Measurements from ENCODE around the gene RPL10A.
A peak's percentile ranks its signal among the peaks of the same experiment; 100 is the strongest.
"Not testable (repeated sequence)": the region's sequence is repeated elsewhere in the genome, so short reads cannot be mapped to it uniquely, and the experiment has no call there.

The RPL10A gene

GRCh38 chr6:35468181-35468979, at the start of gene RPL10A:
RPL10A (plus strand) TSS chr6:35468401; CDS start chr6:35468435, 34 bp downstream.
- peak; percentile 97 for DNase-seq (ENCODE audit: low spot score)

GRCh38 chr6:35419417-35419816, 48.8 kb upstream of the RPL10A start:
- DNase-seq (ENCODE audit: low spot score): no peak

- no peak for DNase-seq (ENCODE audit: low spot score)
These were observed 48.2 kb upstream of the RPL10A start for GRCh38 chr6:35419961-35420360.

DNA sequence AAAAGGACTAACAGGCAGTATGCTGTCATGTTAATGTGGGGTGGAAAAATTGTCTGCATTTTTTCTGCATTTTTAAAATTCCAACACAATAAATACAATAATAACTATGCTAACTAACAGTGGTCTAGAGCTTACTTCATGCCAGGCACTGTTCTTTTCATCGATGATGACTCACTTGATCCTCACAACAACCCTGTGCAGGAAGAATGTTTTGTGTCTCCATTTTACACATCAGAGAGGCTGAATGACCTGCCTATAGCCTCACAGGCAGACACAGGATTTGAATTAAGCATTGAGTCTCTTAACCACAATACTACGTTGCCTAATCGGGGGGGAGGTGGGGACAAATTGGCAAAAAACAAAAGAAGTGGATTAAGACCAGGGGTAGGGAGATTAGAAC, 42.9 kb upstream of the RPL10A start:
- no peak for DNase-seq (ENCODE audit: low spot score)

- no peak for DNase-seq (ENCODE audit: low spot score)
These were observed 42.1 kb upstream of the RPL10A start for GRCh38 chr6:35426074-35426473.

- no peak for DNase-seq (ENCODE audit: low spot score)
These were observed 40.8 kb upstream of the RPL10A start for GRCh38 chr6:35427435-35427834.

- no peak for DNase-seq (ENCODE audit: low spot score)
These were observed 40.3 kb upstream of the RPL10A start for GRCh38 chr6:35427851-35428321.

- no peak for DNase-seq (ENCODE audit: low spot score)
These were observed 39.6 kb upstream of the RPL10A start for GRCh38 chr6:35428421-35429149.

DNA sequence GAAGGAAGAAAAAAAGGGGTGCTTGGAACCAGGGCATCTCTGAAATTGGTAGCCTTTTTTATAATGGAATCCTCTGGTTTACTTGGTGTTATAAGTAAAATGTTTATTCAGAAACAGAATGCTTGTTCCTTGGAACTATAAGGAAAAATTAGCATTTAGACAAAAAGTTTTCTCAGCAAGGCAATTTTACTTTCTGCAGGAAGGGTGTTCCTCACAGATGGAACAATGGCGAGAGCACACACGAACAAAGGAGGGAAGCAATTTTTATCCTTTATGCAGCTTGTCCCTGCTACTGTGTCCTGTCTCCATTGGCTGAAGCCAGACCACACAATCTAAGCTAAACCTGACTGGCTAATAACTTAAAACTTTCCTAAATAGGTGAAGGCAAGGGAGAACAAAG, 38.7 kb upstream of the RPL10A start:
- no peak for DNase-seq (ENCODE audit: low spot score)

DNA sequence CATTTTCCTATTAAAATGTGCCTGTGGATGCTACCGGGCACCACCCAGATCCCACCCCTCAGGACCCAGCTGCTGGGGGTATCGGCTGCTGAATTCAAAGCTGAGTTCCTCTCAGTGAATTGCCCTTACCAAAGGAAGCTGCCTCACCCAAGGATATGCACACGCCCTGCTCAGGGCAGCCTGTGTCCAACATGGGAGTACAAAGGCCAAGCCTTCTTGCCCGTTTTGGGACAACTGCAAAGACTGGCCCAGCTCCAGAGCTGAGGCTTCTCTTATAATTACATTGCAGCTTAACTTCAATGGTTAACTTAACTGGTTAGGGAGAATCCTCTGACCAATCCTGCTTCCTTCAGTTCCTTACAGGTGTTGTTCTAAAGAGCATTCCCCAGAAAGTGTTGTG, 35.9 kb upstream of the RPL10A start:
- DNase-seq (ENCODE audit: low spot score): no peak

DNA sequence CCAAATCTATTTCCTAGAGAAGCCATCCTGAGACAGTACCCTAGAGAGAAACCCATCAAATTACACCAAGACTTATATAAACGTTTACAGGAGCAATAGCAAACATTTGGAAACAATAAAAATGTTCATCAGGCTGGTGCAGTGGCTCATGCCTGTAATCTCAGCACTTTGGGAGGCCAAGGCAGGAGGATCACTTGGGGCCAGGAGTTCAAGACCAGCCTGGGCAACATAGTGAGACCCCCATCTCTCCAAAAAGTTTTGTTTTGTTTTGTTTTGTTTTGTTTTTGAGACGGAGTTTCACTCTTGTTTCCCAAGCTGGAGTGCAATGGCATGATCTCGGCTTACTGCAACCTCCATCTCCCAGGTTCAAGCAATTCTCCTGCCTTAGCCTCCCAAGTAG, 35.5 kb upstream of the RPL10A start:
- not testable (repeated sequence) for DNase-seq (ENCODE audit: low spot score)

GRCh38 chr6:35435074-35435837, 32.9 kb upstream of the RPL10A start:
- no peak for DNase-seq (ENCODE audit: low spot score)

DNA sequence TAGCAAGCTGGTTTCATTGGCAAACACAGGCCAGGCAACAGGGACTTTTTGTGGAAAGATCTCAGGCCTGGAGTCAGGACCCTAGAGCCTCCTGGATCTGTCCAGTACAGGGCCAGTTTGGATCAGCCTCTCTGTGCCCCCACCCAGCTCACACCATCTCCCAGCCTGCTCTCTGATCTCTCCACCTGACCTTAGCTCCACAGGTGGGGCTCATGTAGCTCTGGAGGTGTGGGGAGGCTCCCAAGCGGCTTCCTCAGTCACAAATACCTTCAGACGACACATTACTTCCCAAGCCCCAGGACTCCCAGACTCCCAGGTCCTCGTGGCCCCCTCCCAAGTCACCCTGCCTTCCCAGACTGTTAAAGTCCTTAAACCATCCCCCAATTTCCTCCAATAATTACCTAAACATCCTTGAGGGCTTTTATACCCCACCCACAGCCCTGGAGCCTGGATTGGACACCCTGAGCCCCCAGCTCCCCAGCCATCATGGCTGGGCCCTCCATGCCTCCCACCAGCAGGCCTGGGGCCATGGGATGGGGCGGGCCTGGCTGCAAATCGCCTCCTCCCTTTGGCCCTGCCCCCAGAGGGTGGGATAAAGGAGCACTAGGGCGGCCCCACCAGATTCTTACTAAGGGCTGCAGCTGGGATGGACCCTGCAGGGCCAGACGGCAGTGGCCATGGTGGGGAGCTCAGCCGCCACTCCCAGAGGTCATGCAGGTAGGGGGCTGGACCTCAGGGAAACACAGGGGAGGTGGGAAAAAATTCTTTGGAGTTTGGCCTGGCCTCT, 31.9 kb upstream of the RPL10A start:
- no peak for DNase-seq (ENCODE audit: low spot score)

DNA sequence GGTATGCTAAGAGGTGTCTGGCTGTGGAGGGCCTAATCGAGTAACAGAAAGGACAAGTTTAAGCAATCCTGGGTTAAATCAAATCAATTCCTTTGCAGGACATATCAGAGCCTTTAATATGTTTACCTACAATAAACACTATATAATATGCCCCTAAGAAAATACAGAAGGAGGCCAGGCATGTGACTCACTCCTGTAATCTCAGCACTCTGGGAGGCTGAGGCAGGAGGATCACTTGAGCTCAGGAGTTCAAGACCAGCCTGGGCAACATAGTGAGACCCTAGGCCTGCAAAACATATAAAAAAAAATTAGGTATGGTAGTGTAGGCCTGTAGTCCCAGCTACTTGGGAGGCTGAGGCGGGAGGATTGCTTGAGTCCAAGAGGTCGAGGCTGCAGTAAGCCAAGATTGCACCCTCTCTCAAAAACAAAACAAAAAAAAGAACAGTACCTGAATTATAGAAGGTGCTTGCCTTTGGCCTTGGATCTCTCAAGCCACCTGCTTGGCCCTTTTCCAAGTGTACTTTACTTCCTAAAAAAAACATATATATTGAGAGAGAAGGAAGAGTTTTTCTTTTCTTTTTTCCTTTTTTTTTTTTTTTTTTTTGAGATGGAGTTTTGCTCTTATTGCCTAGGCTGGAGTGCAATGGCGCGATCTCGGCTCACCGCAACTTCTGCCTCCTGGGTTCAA, 29.7 kb upstream of the RPL10A start:
- not testable (repeated sequence) for DNase-seq (ENCODE audit: low spot score)

GRCh38 chr6:35439308-35439707, 28.9 kb upstream of the RPL10A start:
- DNase-seq (ENCODE audit: low spot score): no peak

DNA sequence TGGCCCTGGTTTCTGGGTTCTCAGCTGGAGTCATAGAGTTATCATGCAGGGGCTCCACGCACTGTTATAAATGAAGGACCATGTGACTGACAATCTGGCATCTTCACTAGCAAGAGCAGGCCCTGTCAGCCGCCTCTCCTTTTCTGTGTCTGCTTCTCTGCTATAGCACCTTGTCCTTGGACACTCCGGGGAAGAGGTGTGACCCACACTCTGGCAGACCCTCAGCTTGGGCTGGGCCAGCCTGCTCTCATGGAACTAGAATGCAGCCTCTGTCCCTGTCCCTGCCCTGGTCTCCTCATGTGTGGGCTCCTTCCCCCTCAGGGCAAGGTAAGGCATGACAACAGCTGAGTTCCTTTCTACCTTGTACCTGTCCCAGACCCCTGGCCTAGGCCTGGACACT, 27.0 kb upstream of the RPL10A start:
- no peak for DNase-seq (ENCODE audit: low spot score)

- DNase-seq (ENCODE audit: low spot score): no peak
These were observed 26.6 kb upstream of the RPL10A start for GRCh38 chr6:35441642-35442041.

GRCh38 chr6:35442693-35443092, 25.5 kb upstream of the RPL10A start:
- no peak for DNase-seq (ENCODE audit: low spot score)

DNA sequence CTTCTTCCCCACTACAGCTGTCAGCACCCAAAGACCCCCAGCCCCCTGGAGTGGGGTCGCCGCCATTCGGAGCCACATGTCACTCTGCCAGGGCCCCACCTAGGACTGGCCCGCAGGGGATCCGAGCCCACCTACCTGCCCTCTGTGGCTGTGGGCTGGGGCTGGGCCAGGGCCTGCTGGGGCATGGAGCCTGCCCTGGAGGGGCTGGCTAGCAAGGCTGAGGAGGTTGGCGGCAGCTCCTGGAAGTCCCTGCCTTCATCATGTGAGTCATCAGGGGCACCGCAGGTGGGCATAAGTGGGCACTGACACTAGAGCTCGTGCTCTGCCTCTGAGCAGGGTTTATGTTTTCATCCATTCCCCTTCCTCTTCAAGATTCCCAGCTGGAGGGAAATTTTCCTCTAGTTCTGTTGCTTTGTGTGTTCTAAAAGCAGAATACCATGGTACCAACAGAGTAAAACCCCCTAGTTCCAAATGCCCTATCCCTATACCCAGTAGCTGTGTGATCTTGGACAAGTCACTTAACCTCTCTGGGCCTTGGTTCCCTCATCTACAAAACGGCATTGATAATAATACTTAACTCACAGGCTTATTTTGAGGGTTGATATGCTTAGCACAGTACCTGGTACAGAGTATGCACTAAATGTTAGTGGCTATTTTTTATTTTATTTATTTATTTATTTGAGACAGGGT, 24.7 kb upstream of the RPL10A start:
- no peak for DNase-seq (ENCODE audit: low spot score)

- DNase-seq (ENCODE audit: low spot score): no peak
These were observed 22.5 kb upstream of the RPL10A start for GRCh38 chr6:35445691-35446090.

- no peak for DNase-seq (ENCODE audit: low spot score)
These were observed 20.0 kb upstream of the RPL10A start for GRCh38 chr6:35448191-35448590.

Data from putamen (tissue), 1 donor.